ENCODE measurements around the gene PTGES. TPM values are rescaled to one million over a fixed set of nuclear protein-coding genes. Genes with fewer than 3 reads are reported as not detected.

The PTGES gene
- total RNA-seq, 1 donor from 2014 or later = 1.2 TPM

- Mint-ChIP-seq H3K27ac (ENCODE audit: unreplicated experiment) (no peak overlapping the region), H3K4me3 (no peak overlapping the region), H3K9me3 (no peaks in the 10 kb centered on the region), H3K4me1 (peaks cover 4% of the 10 kb centered on the region), H3K27me3 (ENCODE audit: low read depth) (peaks cover 68% of the 10 kb centered on the region), H3K36me3 (ENCODE audit: low read depth) (no peaks in the 10 kb centered on the region)
- TF ChIP-seq, protein P1, sequence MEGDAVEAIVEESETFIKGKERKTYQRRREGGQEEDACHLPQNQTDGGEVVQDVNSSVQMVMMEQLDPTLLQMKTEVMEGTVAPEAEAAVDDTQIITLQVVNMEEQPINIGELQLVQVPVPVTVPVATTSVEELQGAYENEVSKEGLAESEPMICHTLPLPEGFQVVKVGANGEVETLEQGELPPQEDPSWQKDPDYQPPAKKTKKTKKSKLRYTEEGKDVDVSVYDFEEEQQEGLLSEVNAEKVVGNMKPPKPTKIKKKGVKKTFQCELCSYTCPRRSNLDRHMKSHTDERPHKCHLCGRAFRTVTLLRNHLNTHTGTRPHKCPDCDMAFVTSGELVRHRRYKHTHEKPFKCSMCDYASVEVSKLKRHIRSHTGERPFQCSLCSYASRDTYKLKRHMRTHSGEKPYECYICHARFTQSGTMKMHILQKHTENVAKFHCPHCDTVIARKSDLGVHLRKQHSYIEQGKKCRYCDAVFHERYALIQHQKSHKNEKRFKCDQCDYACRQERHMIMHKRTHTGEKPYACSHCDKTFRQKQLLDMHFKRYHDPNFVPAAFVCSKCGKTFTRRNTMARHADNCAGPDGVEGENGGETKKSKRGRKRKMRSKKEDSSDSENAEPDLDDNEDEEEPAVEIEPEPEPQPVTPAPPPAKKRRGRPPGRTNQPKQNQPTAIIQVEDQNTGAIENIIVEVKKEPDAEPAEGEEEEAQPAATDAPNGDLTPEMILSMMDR (conservative IDR thresholded peaks at IDR 0.05) = no peak
- DNase-seq (ENCODE audit: low read depth, low spot score) = no peak
These were observed 55.1 kb downstream of the PTGES start for GRCh38 chr9:129697656-129698253.

DNA sequence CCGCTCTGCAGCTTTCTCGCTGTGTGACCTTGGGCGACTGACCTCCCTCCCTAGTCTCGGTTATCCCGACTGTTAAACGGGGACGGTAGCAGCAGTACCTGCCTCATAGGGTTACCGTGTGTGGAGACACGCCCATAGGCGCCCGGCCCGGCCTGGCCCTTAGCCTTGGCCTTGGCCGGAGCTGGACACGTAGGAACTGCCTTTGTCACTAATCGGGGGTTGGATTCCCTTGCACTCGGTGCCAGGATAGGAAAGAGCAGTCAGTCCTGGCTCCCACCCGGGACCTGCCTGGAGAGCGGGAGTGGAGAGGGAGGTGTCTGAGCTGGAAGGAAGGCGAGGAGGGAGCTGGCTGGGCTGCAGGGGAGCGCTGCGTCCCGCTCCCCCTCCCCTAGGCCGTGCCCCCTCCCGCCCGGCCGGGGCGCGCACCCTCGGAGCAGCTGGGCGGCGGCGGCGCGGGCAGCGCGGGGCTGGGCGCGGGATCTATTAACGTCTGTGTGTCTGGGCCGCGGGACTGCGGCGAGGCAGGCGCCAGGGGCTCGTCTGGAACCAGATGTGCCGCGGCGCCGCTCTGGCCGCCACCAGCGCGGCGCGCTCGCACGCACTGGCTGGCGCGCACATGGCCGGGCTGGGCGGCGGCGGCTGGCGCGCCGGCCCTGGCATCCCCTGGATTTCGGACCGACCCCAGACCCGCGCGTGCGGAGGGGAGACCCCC is 55.7 kb downstream of the PTGES start:
- TF ChIP-seq, protein P1 (conservative IDR thresholded peaks at IDR 0.05) = no peak

DNA sequence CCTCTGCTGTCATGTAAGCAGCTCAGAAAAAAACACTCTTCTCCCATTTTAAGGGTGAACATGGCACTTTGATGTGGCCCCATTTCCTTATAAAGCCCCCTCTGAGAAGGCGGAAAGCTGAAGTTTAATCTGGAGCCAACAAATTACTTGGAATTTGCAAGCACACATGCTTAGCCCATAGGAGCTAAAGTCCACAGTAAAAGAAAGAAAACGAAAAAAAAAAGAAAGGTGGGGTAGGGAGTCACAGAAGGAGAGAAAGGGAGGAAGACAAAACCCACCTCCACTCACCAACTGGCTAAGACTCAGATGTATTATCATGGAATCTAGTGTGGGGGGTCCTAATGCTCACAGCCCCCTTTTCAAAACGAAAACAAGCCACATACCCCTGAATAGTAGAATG is 57.0 kb downstream of the PTGES start:
- Mint-ChIP-seq H3K36me3 (ENCODE audit: low read depth) (no peaks in the 10 kb centered on the region), H3K27me3 (ENCODE audit: low read depth) (peaks cover 60% of the 10 kb centered on the region), H3K27ac (ENCODE audit: unreplicated experiment) (no peak overlapping the region), H3K4me3 (peak overlapping the region; percentile 1), H3K9me3 (no peaks in the 10 kb centered on the region), H3K4me1 (peaks cover 4% of the 10 kb centered on the region)
- TF ChIP-seq, protein P1 (conservative IDR thresholded peaks at IDR 0.05) = no peak
- no peak for DNase-seq (ENCODE audit: low read depth, low spot score)

More for the DNA sequence above, 55.7 kb downstream of the PTGES start:
- Mint-ChIP-seq H3K4me1 (peaks cover 4% of the 10 kb centered on the region), H3K36me3 (ENCODE audit: low read depth) (no peaks in the 10 kb centered on the region), H3K9me3 (no peaks in the 10 kb centered on the region), H3K4me3 (peak overlapping the region; percentile 86), H3K27ac (ENCODE audit: unreplicated experiment) (no peak overlapping the region), H3K27me3 (ENCODE audit: low read depth) (peaks cover 62% of the 10 kb centered on the region)
- DNase-seq (ENCODE audit: low read depth, low spot score) = peak; percentile 14

GRCh38 chr9:129694243-129694646 is 58.6 kb downstream of the PTGES start:
- DNase-seq (ENCODE audit: low read depth, low spot score) = no peak
- TF ChIP-seq, protein P1 (conservative IDR thresholded peaks at IDR 0.05) = no peak
- Mint-ChIP-seq H3K27ac (ENCODE audit: unreplicated experiment) (no peak overlapping the region), H3K9me3 (no peaks in the 10 kb centered on the region), H3K27me3 (ENCODE audit: low read depth) (peaks cover 53% of the 10 kb centered on the region), H3K36me3 (ENCODE audit: low read depth) (no peaks in the 10 kb centered on the region), H3K4me3 (no peak overlapping the region), H3K4me1 (peaks cover 4% of the 10 kb centered on the region)

DNA sequence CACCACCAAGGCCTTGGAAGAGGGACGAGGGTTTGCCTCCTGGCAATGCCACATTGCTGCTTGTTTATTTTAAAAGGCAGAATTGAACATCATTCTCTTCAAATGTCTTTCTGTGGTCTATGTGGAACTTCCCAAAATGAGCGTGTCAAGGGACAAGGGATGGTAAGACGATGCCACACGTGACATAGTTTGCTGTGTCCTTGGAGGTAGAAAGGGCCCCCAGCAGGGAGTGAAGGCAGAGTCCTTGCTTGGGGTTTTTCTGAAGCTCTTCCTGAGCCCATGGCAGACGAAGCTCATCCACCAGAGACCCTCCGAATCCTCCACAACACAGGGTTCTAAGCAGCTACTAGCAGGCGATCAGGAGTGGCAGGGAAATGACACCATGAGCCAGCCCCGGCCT is 59.1 kb downstream of the PTGES start:
- Mint-ChIP-seq H3K4me1 (peaks cover 4% of the 10 kb centered on the region), H3K27me3 (ENCODE audit: low read depth) (peaks cover 49% of the 10 kb centered on the region), H3K36me3 (ENCODE audit: low read depth) (no peaks in the 10 kb centered on the region), H3K27ac (ENCODE audit: unreplicated experiment) (no peak overlapping the region), H3K4me3 (no peak overlapping the region), H3K9me3 (no peaks in the 10 kb centered on the region)
- TF ChIP-seq, protein P1 (conservative IDR thresholded peaks at IDR 0.05) = no peak
- DNase-seq (ENCODE audit: low read depth, low spot score) = no peak

All from neural crest cell (in vitro differentiated cells).